Neutrophil (primary cell): ENCODE measurements around the gene GTF2H1.

ENCODE experiments used
- H3K27ac ChIP-seq: fragments of 200-600 bp; sonication (generic); 2 replicates; pipeline ENCODE4 v1.5.1; 2016; ENCODE audit warnings: mild to moderate bottlenecking, moderate library complexity
- H3K27me3 ChIP-seq: fragments of 200-600 bp; sonication (generic); 2 replicates; pipeline ENCODE4 v1.6.0; 2016; ENCODE audit warnings: mild to moderate bottlenecking
- H3K36me3 ChIP-seq: fragments of 200-600 bp; sonication (generic); 2 replicates; pipeline ENCODE4 v1.5.1; 2017
- H3K4me1 ChIP-seq, 2 experiments: fragments of 200-600 bp in 1 of 2; sonication (generic) in 1 of 2; 1 replicate in 1 of 2; 2 replicates in 1 of 2; pipeline versions ENCODE4 v1.5.1 to v1.6.1; 2013 to 2016; ENCODE audit warnings: low read depth in 1 of 2, low read length in 1 of 2, mild to moderate bottlenecking in 1 of 2, moderate library complexity in 1 of 2; ENCODE audit not compliant: control insufficient read depth in 1 of 2, insufficient read depth in 1 of 2
- H3K4me3 ChIP-seq, 2 experiments: fragments of 200-600 bp in 1 of 2; sonication (generic) in 1 of 2; 1 replicate in 1 of 2; 2 replicates in 1 of 2; pipeline ENCODE4 v1.5.1; 2013 to 2016; ENCODE audit warnings: low read depth in 1 of 2, low read length in 1 of 2, mild to moderate bottlenecking in 1 of 2, moderate library complexity in 1 of 2
- H3K9me3 ChIP-seq: fragments of 200-600 bp; sonication (generic); 2 replicates; pipeline ENCODE4 v1.5.1; 2016
- TF ChIP-seq, protein P1 (sequence below): fragments of 200-600 bp; sonication (generic); IDR thresholded peaks from 2 replicates; pipeline ENCODE4 v1.5.1; 2016; ENCODE audit warnings: antibody characterized with exemption

GTF2H1 gene

GRCh38 chr11:18390088-18390487 lies 67.7 kb downstream of the GTF2H1 start:
- Histone ChIP-seq H3K4me1 (peaks cover 51 to 58% of the 10 kb centered on the region in 2 experiments), H3K36me3 (no peaks in the 10 kb centered on the region), H3K4me3 (no peak overlapping the region), H3K9me3 (no peaks in the 10 kb centered on the region), H3K27ac (no peak overlapping the region), H3K27me3 (no peaks in the 10 kb centered on the region)
- TF ChIP-seq, protein P1, sequence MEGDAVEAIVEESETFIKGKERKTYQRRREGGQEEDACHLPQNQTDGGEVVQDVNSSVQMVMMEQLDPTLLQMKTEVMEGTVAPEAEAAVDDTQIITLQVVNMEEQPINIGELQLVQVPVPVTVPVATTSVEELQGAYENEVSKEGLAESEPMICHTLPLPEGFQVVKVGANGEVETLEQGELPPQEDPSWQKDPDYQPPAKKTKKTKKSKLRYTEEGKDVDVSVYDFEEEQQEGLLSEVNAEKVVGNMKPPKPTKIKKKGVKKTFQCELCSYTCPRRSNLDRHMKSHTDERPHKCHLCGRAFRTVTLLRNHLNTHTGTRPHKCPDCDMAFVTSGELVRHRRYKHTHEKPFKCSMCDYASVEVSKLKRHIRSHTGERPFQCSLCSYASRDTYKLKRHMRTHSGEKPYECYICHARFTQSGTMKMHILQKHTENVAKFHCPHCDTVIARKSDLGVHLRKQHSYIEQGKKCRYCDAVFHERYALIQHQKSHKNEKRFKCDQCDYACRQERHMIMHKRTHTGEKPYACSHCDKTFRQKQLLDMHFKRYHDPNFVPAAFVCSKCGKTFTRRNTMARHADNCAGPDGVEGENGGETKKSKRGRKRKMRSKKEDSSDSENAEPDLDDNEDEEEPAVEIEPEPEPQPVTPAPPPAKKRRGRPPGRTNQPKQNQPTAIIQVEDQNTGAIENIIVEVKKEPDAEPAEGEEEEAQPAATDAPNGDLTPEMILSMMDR, result no peak

- Histone ChIP-seq H3K9me3 (no peaks in the 10 kb centered on the region), H3K36me3 (peaks cover 6% of the 10 kb centered on the region), H3K27me3 (no peaks in the 10 kb centered on the region), H3K4me3 (peak overlapping the region; percentile 16 to 37), H3K27ac (peak overlapping the region; percentile 89), H3K4me1 (peaks cover 63 to 69% of the 10 kb centered on the region in 2 experiments)
- TF ChIP-seq, protein P1, result no peak
Measured at GRCh38 chr11:18392434-18393321, 70.3 kb downstream of the GTF2H1 start.

DNA sequence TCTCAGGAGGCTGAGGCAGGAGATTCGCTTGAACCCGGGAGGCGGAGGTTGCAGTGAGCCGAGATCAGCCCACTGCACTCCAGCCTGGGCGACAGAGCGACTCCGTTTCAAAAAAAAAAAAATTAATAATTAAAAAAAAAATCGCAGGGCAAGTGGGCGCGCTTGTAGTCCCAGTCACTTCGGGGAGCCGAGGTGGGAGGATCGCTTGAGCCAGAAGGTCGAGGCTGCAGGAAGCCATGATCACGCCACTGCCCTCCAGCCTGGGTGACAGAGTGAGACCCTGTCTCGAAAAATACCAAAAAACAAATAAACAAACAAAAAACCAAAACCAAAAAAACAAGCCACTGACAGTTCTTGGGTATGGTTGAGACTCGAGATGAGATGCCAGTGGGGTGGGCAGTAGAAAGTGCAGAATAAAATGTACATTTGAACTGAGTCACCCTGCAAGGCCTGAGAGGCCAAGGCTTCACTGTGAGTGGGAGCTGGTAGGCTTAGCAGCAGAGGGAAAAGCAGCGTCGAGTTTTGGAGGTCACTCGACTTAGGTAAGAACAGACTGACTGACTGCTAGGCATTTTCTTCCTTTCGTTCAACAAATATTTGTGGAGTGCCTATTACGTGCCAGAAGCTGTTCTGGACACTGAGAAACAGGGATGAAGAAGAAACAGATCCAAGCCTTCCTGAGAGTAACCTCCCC lies 71.4 kb downstream of the GTF2H1 start:
- peaks cover 14% of the 10 kb centered on the region for H3K36me3 ChIP-seq
- TF ChIP-seq, protein P1, result no peak
- no peaks in the 10 kb centered on the region for H3K9me3 ChIP-seq
- H3K27ac ChIP-seq, result peak overlapping the region; percentile 89
- peaks cover 58 to 62% of the 10 kb centered on the region in 2 experiments for H3K4me1 ChIP-seq
- no peaks in the 10 kb centered on the region for H3K27me3 ChIP-seq
- peak overlapping the region; percentile 79 to 94 for H3K4me3 ChIP-seq

- peaks cover 21% of the 10 kb centered on the region for H3K36me3 ChIP-seq
- no peaks in the 10 kb centered on the region for H3K27me3 ChIP-seq
- peaks cover 53 to 58% of the 10 kb centered on the region in 2 experiments for H3K4me1 ChIP-seq
- no peaks in the 10 kb centered on the region for H3K9me3 ChIP-seq
- TF ChIP-seq, protein P1, result no peak
- H3K4me3 ChIP-seq, result peak within 1 kb of the TSS; percentile 79 to 94
- peak within 1 kb of the TSS; percentile 89 for H3K27ac ChIP-seq
Measured at GRCh38 chr11:18394275-18394927, 72.0 kb downstream of the GTF2H1 start, which contains the start of gene LDHA. Gene LDHA (plus strand): TSS chr11:18394563. CDS start chr11:18396843, 2,280 bp downstream.

DNA sequence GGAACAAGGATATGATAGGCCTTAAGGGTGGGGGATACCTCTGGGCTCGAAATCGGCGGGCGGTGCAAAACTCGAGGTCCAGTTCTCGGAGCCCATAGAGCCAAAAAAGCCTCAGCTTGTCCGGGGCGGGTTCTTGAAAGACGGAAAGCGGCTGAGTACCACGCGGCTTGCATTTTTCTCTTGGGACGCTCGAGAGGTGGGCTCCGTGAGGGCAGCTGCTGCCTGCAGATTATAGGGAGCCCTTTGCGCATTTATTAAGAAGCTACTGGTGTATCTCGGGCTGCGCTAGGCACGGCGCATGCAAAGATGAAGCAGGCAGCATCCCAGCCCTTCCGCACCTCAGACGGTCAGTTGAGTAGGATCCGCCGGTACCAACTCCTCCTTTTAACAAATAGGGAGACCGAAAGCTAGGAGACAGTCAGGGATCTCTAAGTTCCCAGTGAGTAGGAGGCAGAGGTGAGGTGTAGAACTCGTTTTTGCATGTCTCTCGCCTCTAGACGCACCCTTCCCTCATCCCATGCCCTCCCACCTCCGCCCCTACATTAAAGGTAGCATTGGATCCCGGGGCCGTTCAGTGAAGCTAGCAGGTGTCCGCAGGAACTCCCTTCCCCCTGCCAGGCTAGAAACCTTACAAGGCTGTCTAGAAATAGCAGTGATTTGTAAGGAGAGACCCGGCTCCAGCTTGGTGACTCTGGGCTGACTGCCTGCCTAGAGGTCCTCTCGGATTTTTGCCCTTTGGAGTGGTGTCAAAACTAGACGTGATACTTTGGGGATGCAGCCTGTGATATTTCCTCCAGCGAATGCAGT lies 72.8 kb downstream of the GTF2H1 start:
- Histone ChIP-seq H3K4me3 (peak overlapping the region; percentile 79 to 94), H3K36me3 (peaks cover 28% of the 10 kb centered on the region), H3K4me1 (peaks cover 53 to 58% of the 10 kb centered on the region in 2 experiments), H3K9me3 (no peaks in the 10 kb centered on the region), H3K27me3 (no peaks in the 10 kb centered on the region), H3K27ac (peak overlapping the region; percentile 89)
- TF ChIP-seq, protein P1, result no peak
